PC-9 (cell line): Measurements from ENCODE around the gene MAGEA8.

Source experiments
- EZH2 ChIP-seq: fragments of 200-600 bp; sonication (generic); IDR thresholded peaks from 2 replicates; pipeline ENCODE4 v1.8.0; 2017; ENCODE audit warnings: antibody characterized with exemption, low read depth
- TF ChIP-seq, protein P1 (sequence below): fragments of 200-600 bp; sonication (generic); conservative IDR thresholded peaks from 2 replicates; pipeline ENCODE4 v1.6.1; 2017; ENCODE audit warnings: mixed run types, antibody characterized with exemption, mild to moderate bottlenecking, moderate library complexity

DNA sequence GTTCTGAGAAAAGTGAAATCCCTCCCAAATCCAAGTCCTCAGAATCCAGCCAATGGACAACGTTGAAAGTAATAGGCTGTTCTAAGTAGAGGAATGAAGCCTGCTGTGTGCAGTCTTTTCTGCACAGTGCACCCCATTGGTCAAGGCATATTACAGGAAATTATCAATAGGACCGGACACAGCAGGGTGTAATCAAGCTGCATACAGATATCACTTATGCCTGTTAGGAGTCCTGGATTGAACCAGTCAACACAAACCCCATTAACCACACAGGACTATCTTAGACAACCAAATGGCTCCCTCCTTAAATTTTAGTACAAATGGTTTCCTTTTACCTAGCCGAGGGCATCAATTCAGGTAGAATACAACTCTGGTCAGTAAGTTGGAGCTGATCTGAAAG lies 34.2 kb upstream of the MAGEA8 start:
- TF ChIP-seq, protein P1, sequence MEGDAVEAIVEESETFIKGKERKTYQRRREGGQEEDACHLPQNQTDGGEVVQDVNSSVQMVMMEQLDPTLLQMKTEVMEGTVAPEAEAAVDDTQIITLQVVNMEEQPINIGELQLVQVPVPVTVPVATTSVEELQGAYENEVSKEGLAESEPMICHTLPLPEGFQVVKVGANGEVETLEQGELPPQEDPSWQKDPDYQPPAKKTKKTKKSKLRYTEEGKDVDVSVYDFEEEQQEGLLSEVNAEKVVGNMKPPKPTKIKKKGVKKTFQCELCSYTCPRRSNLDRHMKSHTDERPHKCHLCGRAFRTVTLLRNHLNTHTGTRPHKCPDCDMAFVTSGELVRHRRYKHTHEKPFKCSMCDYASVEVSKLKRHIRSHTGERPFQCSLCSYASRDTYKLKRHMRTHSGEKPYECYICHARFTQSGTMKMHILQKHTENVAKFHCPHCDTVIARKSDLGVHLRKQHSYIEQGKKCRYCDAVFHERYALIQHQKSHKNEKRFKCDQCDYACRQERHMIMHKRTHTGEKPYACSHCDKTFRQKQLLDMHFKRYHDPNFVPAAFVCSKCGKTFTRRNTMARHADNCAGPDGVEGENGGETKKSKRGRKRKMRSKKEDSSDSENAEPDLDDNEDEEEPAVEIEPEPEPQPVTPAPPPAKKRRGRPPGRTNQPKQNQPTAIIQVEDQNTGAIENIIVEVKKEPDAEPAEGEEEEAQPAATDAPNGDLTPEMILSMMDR, result no peak
- no peak for TF ChIP-seq EZH2
